ENCODE data around the gene KIF21B. TPM values are rescaled to one million over a fixed set of nuclear protein-coding genes. Genes with fewer than 3 reads are reported as not detected.

The KIF21B gene
- total and polyA plus RNA-seq, 9 of the 15 experiments (the other 6 are each of a cell fraction or from before 2014, with no cell fraction given) = 0.46 to 13.4 (median 5.9) TPM

DNA sequence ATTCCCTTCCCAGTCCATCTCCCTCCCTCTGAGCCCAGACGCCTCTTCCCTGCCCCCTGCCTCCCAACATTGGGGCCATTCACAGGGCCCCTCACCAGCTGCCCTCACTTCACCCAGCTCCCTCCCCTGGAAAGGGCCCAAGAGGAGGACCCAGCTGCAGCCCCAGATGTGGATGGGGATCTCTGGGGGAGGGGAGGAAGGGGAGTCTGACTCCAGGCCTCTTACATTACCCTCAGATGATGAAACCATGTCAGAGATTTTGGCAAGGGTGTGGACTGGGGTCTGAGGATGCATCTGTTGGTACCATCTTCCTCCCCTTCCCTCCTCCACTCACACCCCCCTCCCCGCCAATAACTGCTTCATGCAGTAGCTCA, 1.1 kb upstream of the KIF21B start:
- Histone ChIP-seq H4K20me1 (replicated peaks; ENCODE audit: control insufficient read depth, insufficient read depth, low read length) (no peaks in the 10 kb centered on the region; the same call in 1 of the 2 replicates), H3K9me1 (ENCODE audit: control insufficient read depth, insufficient read depth, low read length) (peaks cover 7% of the 10 kb centered on the region), H3K9me3 (replicated peaks; ENCODE audit: control insufficient read depth, insufficient read depth, low read depth, low read length) (no peaks in the 10 kb centered on the region), H3K9ac (ENCODE audit: insufficient read depth in 1 of 2, low read depth in 2 of 2, low read length in 2 of 2) (peak overlapping the region in 1 of 2 experiments; percentile 80; a peak in 1 of 4 replicates), H3K4me1 (replicated peaks in 1 of 2; ENCODE audit: control insufficient read depth in 2 of 2, insufficient read depth in 2 of 2, low read length in 2 of 2) (peaks cover 44 to 67% of the 10 kb centered on the region in 2 experiments), H3K36me3 (ENCODE audit: control insufficient read depth, insufficient read depth, low read length) (no peaks in the 10 kb centered on the region), H3K27ac (ENCODE audit: extremely low read depth, low read depth, low read length) (no peak overlapping the region), H3K4me2 (ENCODE audit: insufficient read depth, low read length) (no peak overlapping the region), H2AFZ (ENCODE audit: low read depth, low read length) (no peak overlapping the region; the same call in 1 of the 2 replicates), H3K79me2 (ENCODE audit: control insufficient read depth, insufficient read depth, low read length) (peaks cover 11% of the 10 kb centered on the region; the same call in 2 of the 3 replicates), H3K27me3 (ENCODE audit: control insufficient read depth in 2 of 2, insufficient read depth in 2 of 2, low read length in 2 of 2) (peaks cover 2 to 3% of the 10 kb centered on the region in 2 experiments; a peak in 1 of 5 replicates), H3K4me3 (no peak overlapping the region)
- no TSS peak for BruUV-seq (replicated peaks)
- 55% methylated on average over 2 of the region's 2 CpGs for WGBS (ENCODE audit: insufficient coverage, low coverage, missing lambda C conversion rate)
- FAIRE-seq (no peak), DNase-seq (ENCODE audit: extremely low read depth in 1 of 4, low spot score in 3 of 4) (peak in 1 of 4 experiments; percentile 30), ATAC-seq (no peak)
- in situ Hi-C loops (cut with MboI) (no loop called here), intact Hi-C loops (cut with micrococcal nuclease) (loop anchor here (5.0 kb wide), 1 partner anchor 402 kb away; the partner anchor contains the start of gene KIF14)
- TF ChIP-seq PTTG1 (tag; IDR thresholded peaks at IDR 0.05; ENCODE audit: low read depth) (no peak), ZC3H4 (CRISPR knock-in tag; IDR thresholded peaks at IDR 0.05; ENCODE audit: borderline replicate concordance) (no peak), EZH2 (IDR thresholded peaks at IDR 0.05; ENCODE audit: borderline replicate concordance, low read depth, low read length) (no peak), ZNF384 (IDR thresholded peaks at IDR 0.05; ENCODE audit: low read depth, low read length) (no peak), RNF2 (IDR thresholded peaks at IDR 0.05) (no peak), ZNF785 (CRISPR knock-in tag; IDR thresholded peaks at IDR 0.05) (no peak), ZFP30 (CRISPR knock-in tag; IDR thresholded peaks at IDR 0.05; ENCODE audit: borderline replicate concordance) (no peak), DMBX1 (CRISPR knock-in tag; IDR thresholded peaks at IDR 0.05; ENCODE audit: borderline replicate concordance) (no peak), ZNF263 (CRISPR knock-in tag; IDR thresholded peaks at IDR 0.05; ENCODE audit: borderline replicate concordance) (no peak), NEUROD1 (IDR thresholded peaks at IDR 0.05; ENCODE audit: borderline replicate concordance, low read depth, low read length, partially characterized antibody) (no peak), CBX5 (IDR thresholded peaks at IDR 0.05; ENCODE audit: borderline replicate concordance, low read depth) (no peak)
- TF ChIP-seq, protein P1, sequence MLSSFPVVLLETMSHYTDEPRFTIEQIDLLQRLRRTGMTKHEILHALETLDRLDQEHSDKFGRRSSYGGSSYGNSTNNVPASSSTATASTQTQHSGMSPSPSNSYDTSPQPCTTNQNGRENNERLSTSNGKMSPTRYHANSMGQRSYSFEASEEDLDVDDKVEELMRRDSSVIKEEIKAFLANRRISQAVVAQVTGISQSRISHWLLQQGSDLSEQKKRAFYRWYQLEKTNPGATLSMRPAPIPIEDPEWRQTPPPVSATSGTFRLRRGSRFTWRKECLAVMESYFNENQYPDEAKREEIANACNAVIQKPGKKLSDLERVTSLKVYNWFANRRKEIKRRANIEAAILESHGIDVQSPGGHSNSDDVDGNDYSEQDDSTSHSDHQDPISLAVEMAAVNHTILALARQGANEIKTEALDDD (IDR thresholded peaks at IDR 0.05) = no peak
- TF ChIP-seq, protein P2, sequence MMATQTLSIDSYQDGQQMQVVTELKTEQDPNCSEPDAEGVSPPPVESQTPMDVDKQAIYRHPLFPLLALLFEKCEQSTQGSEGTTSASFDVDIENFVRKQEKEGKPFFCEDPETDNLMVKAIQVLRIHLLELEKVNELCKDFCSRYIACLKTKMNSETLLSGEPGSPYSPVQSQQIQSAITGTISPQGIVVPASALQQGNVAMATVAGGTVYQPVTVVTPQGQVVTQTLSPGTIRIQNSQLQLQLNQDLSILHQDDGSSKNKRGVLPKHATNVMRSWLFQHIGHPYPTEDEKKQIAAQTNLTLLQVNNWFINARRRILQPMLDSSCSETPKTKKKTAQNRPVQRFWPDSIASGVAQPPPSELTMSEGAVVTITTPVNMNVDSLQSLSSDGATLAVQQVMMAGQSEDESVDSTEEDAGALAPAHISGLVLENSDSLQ (IDR thresholded peaks at IDR 0.05) = no peak
- TF ChIP-seq, protein P3, sequence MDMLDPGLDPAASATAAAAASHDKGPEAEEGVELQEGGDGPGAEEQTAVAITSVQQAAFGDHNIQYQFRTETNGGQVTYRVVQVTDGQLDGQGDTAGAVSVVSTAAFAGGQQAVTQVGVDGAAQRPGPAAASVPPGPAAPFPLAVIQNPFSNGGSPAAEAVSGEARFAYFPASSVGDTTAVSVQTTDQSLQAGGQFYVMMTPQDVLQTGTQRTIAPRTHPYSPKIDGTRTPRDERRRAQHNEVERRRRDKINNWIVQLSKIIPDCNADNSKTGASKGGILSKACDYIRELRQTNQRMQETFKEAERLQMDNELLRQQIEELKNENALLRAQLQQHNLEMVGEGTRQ (CRISPR knock-in tag; IDR thresholded peaks at IDR 0.05) = no peak
- POLR2A ChIA-PET = interaction anchor here (1.0 to 2.1 kb wide), 3 partner anchors 9 to 47 kb away, joined by 4 to 11 read pairs (median 5); no protein-coding TSS in a partner anchor
- CTCF ChIA-PET (ENCODE audit: low intra/inter-chr PET ratio) = no interaction called here
